Kidney (tissue), 14 donors: ENCODE data around the gene SNX6. TPM values are rescaled to one million over a fixed set of nuclear protein-coding genes. Genes with fewer than 3 reads are reported as not detected.
"Not testable (repeated sequence)": the region's sequence is repeated elsewhere in the genome, so short reads cannot be mapped to it uniquely, and the experiment has no call there.

Experiments used
- DNase-seq, 5 donors: peaks; one replicate each; pipeline ENCODE4 v3.0.0-alpha.2; 2013 to 2020
- FAIRE-seq: peaks from 2 replicates; lab custom pipeline; 2012; peaks lifted over from hg19 to GRCh38; lab: Jason Lieb, UNC
- H3K27ac ChIP-seq, 2 donors: one replicate each; pipeline ENCODE4 v1.7.0; 2013; ENCODE audit warnings: low read depth in 2 of 2, low read length in 2 of 2, inconsistent platforms in 1 of 2
- H3K27me3 ChIP-seq: one replicate; pipeline ENCODE4 v1.7.1; 2013; ENCODE audit warnings: low read length, inconsistent platforms; ENCODE audit not compliant: control insufficient read depth, insufficient read depth
- H3K36me3 ChIP-seq, 3 donors: one replicate each; pipeline versions ENCODE4 v1.7.0 to v1.7.1; 2013; ENCODE audit warnings: low read length in 3 of 3, control low read depth in 1 of 3, inconsistent platforms in 1 of 3; ENCODE audit not compliant: insufficient read depth in 3 of 3, control insufficient read depth in 2 of 3
- H3K4me1 ChIP-seq, 3 donors: one replicate each; pipeline versions ENCODE4 v1.7.0 to v1.7.1; 2013; ENCODE audit warnings: low read length in 3 of 3, inconsistent platforms in 1 of 3, low read depth in 1 of 3; ENCODE audit not compliant: control insufficient read depth in 2 of 3, insufficient read depth in 2 of 3
- H3K4me3 ChIP-seq, 3 donors: one replicate each; pipeline versions ENCODE4 v1.7.0 to v1.8.1; 2013; ENCODE audit warnings: low read length in 3 of 3, control low read depth in 1 of 3, inconsistent platforms in 1 of 3
- H3K9ac ChIP-seq, 3 donors: one replicate each; pipeline versions ENCODE4 v1.7.0 to v1.7.1; 2013; ENCODE audit warnings: low read length in 3 of 3, control low read depth in 1 of 3, inconsistent platforms in 1 of 3
- H3K9me3 ChIP-seq, 3 donors: one replicate each; pipeline versions ENCODE4 v1.7.0 to v1.7.1; 2013; ENCODE audit warnings: low read length in 3 of 3, control low read depth in 1 of 3, inconsistent platforms in 1 of 3; ENCODE audit not compliant: control insufficient read depth in 2 of 3, insufficient read depth in 1 of 3
- CTCF ChIP-seq: IDR thresholded peaks from 3 replicates; pipeline ENCODE4 v1.5.1; 2012; ENCODE audit warnings: mild to moderate bottlenecking, moderate library complexity, borderline replicate concordance; ENCODE audit not compliant: insufficient read depth; ENCODE audit errors: extremely low read depth
- intact Hi-C: fragments of 100-400 bp; cut with DNase I; formaldehyde crosslinking; loops from one replicate; pipeline ENCODE4 v1.11.1; 2022
- polyA plus RNA-seq: library from polyadenylated mRNA; stranded (reverse); fragments of 350-450 nt; fragmentation: Illumina TruSeq; extraction: RNeasy Lipid Tissue Mini Kit (QIAGEN cat#74804); gene quantifications from one replicate; pipeline ENCODE4 v1.2.3, GENCODE V29; 2014; ENCODE audit warnings: low read depth, low replicate concordance; ENCODE audit not compliant: insufficient read depth
- total RNA-seq: library from RNA; stranded (reverse); fragmentation: NEBNext Ultra II Directional; extraction: Animal tissue kit (Norgen Biotek cat#: 25700); gene quantifications from one replicate; pipeline ENCODE4 v1.2.1, GENCODE V29; 2021
- donor health status: control.
- donor health status: control.
- donor health status: control.
- donor health status: control.
- donor health status: control.
- donor health status: DM: yes; HTN: yes; CAD: no.
- donor health status: Normal renal cell carcinoma (clear cell type).

Gene SNX6
- total and polyA plus RNA-seq, 2 donors from 2014 or later: 46.1 to 83.2 TPM

- Histone ChIP-seq H3K9ac (no peak overlapping the region), H3K27me3 (no peaks in the 10 kb centered on the region), H3K4me3 (no peak overlapping the region), H3K36me3 (peaks cover 1 to 11% (median 2%) of the 10 kb centered on the region in 3 donors), H3K27ac (no peak overlapping the region), H3K9me3 (no peaks in the 10 kb centered on the region), H3K4me1 (no peaks in the 10 kb centered on the region)
- DNase-seq: peak in 1 of 5 donors; percentile 13
- no peak for FAIRE-seq
- no peak for TF ChIP-seq CTCF
- intact Hi-C loops: no loop called here
These were observed 67.2 kb downstream of the SNX6 start for GRCh38 chr14:34562776-34563150.

- DNase-seq, H3K4me1 ChIP-seq, H3K27me3 ChIP-seq, H3K9ac ChIP-seq, intact Hi-C loops, H3K36me3 ChIP-seq, H3K27ac ChIP-seq, H3K9me3 ChIP-seq, H3K4me3 ChIP-seq, FAIRE-seq: not testable (repeated sequence)
These were observed 67.7 kb downstream of the SNX6 start for GRCh38 chr14:34562037-34562775.

GRCh38 chr14:34556498-34556829 is 73.5 kb downstream of the SNX6 start:
- H3K4me3 ChIP-seq, H3K4me1 ChIP-seq, DNase-seq, H3K36me3 ChIP-seq, FAIRE-seq, H3K27ac ChIP-seq, H3K9me3 ChIP-seq, H3K9ac ChIP-seq, H3K27me3 ChIP-seq, intact Hi-C loops: not testable (repeated sequence)

- H3K27ac ChIP-seq, H3K9ac ChIP-seq, DNase-seq, H3K4me3 ChIP-seq, H3K9me3 ChIP-seq, H3K4me1 ChIP-seq, H3K36me3 ChIP-seq, FAIRE-seq, intact Hi-C loops, H3K27me3 ChIP-seq: not testable (repeated sequence)
These were observed 74.1 kb downstream of the SNX6 start for GRCh38 chr14:34555583-34556497.
